Kidney epithelial cell (primary cell): Measurements from ENCODE around the gene RPTOR. TPM values are rescaled to one million over a fixed set of nuclear protein-coding genes. Genes with fewer than 3 reads are reported as not detected.

Source experiments
- DNase-seq: peaks from one replicate; pipeline ENCODE4 v3.0.0-alpha.2; 2010; ENCODE audit warnings: low read depth
- H3K27me3 ChIP-seq: 2 replicates; pipeline ENCODE4 v1.6.0; 2011; ENCODE audit warnings: low read length; ENCODE audit not compliant: control insufficient read depth, insufficient read depth
- H3K36me3 ChIP-seq: 2 replicates; pipeline ENCODE4 v1.5.1; 2011; ENCODE audit warnings: low read length; ENCODE audit not compliant: control insufficient read depth, insufficient read depth
- H3K4me3 ChIP-seq: 2 replicates; pipeline ENCODE4 v1.5.1; 2011; ENCODE audit warnings: low read depth, mild to moderate bottlenecking, control low read depth, low read length
- CTCF ChIP-seq: IDR thresholded peaks from 2 replicates; pipeline ENCODE4 v1.5.1; 2011; ENCODE audit warnings: mild to moderate bottlenecking, moderate library complexity, low read length, control low read depth, inconsistent platforms; ENCODE audit not compliant: insufficient read depth, poor library complexity, severe bottlenecking
- total RNA-seq: library from RNA; depleted of rRNA; stranded (reverse); fragments of >200 nt; gene quantifications from 2 replicates; pipeline ENCODE4 v1.2.3, GENCODE V29; 2015

The RPTOR gene
- total RNA-seq, 1 donor from 2014 or later, result 22.7 TPM

- no peak for TF ChIP-seq CTCF
- no peaks in the 10 kb centered on the region for H3K36me3 ChIP-seq
- H3K4me3 ChIP-seq, result no peak overlapping the region
- no peaks in the 10 kb centered on the region for H3K27me3 ChIP-seq
- DNase-seq, result no peak
Measured at GRCh38 chr17:80820331-80820730, 275.7 kb downstream of the RPTOR start.

- H3K36me3 ChIP-seq, result no peaks in the 10 kb centered on the region
- no peak for DNase-seq
- no peak for TF ChIP-seq CTCF
- H3K4me3 ChIP-seq, result no peak overlapping the region
- H3K27me3 ChIP-seq, result no peaks in the 10 kb centered on the region
Measured at GRCh38 chr17:80821546-80821945, 276.9 kb downstream of the RPTOR start.

GRCh38 chr17:80822021-80822699 is 277.5 kb downstream of the RPTOR start:
- Histone ChIP-seq H3K27me3 (no peaks in the 10 kb centered on the region), H3K36me3 (no peaks in the 10 kb centered on the region), H3K4me3 (no peak overlapping the region)
- no peak for TF ChIP-seq CTCF
- DNase-seq, result no peak

GRCh38 chr17:80822700-80823410 is 278.2 kb downstream of the RPTOR start:
- TF ChIP-seq CTCF, result no peak
- DNase-seq, result no peak
- H3K4me3 ChIP-seq, result no peak overlapping the region
- H3K36me3 ChIP-seq, result no peaks in the 10 kb centered on the region
- H3K27me3 ChIP-seq, result no peaks in the 10 kb centered on the region

GRCh38 chr17:80824549-80825470 is 280.2 kb downstream of the RPTOR start:
- no peak for TF ChIP-seq CTCF
- Histone ChIP-seq H3K36me3 (no peaks in the 10 kb centered on the region), H3K4me3 (no peak overlapping the region), H3K27me3 (no peaks in the 10 kb centered on the region)
- DNase-seq, result no peak
